Liver (tissue), 3 donors: Measurements from ENCODE around the gene TEX14.

Source experiments
- ATF3 ChIP-seq: IDR thresholded peaks from 2 replicates; pipeline ENCODE4 v1.6.1; 2016; ENCODE audit warnings: antibody characterized with exemption
- CTCF ChIP-seq: fragments of 150-350 bp; IDR thresholded peaks from 2 replicates; pipeline ENCODE4 v1.5.1; 2017; ENCODE audit warnings: improper control_type of control experiment, low read depth, low read length; ENCODE audit not compliant: missing input control
- EGR1 ChIP-seq, 2 donors: IDR thresholded peaks; 2 replicates each; pipeline ENCODE4 v1.6.1; 2016 to 2018; ENCODE audit warnings: antibody characterized with exemption in 2 of 2, low read depth in 2 of 2
- GABPA ChIP-seq, 2 donors: IDR thresholded peaks in 1 of 2; conservative IDR thresholded peaks in 1 of 2; 2 replicates each; pipeline ENCODE4 v1.6.1; 2016; ENCODE audit warnings: antibody characterized with exemption in 2 of 2, mild to moderate bottlenecking in 1 of 2, moderate library complexity in 1 of 2
- JUND ChIP-seq, 2 donors: IDR thresholded peaks; 2 replicates each; pipeline ENCODE4 v1.6.1; 2016; ENCODE audit warnings: antibody characterized with exemption in 2 of 2
- MAX ChIP-seq: IDR thresholded peaks from 2 replicates; pipeline ENCODE4 v1.6.1; 2016; ENCODE audit warnings: antibody characterized with exemption
- RAD21 ChIP-seq, 2 donors: IDR thresholded peaks; 2 replicates each; pipeline ENCODE4 v1.6.1; 2016; ENCODE audit warnings: antibody characterized with exemption in 2 of 2, mild to moderate bottlenecking in 2 of 2
- REST ChIP-seq: IDR thresholded peaks from 2 replicates; pipeline ENCODE4 v1.6.1; 2016; ENCODE audit warnings: antibody characterized with exemption, mild to moderate bottlenecking
- SP1 ChIP-seq: IDR thresholded peaks from 2 replicates; pipeline ENCODE4 v1.6.1; 2018; ENCODE audit warnings: antibody characterized with exemption, mild to moderate bottlenecking
- TAF1 ChIP-seq: conservative IDR thresholded peaks from 2 replicates; pipeline ENCODE4 v1.6.1; 2016; ENCODE audit warnings: antibody characterized with exemption, mild to moderate bottlenecking
- YY1 ChIP-seq: IDR thresholded peaks from 2 replicates; pipeline ENCODE4 v1.6.1; 2016; ENCODE audit warnings: antibody characterized with exemption, mild to moderate bottlenecking
- donor health status: healthy.
- donor health status: healthy.

GRCh38 chr17:58535431-58535830 lies 156.4 kb downstream of the TEX14 start:
- TF ChIP-seq RAD21 (IDR thresholded peaks at IDR 0.05): no peak
- TF ChIP-seq CTCF: no peak
- peak; percentile 94 for TF ChIP-seq YY1
- no peak for TF ChIP-seq REST
- peak in 1 of 2 donors; percentile 50 for TF ChIP-seq GABPA (IDR thresholded peaks at IDR 0.05 in 1 of 2, conservative IDR thresholded peaks at IDR 0.05 in 1 of 2)
- no peak for TF ChIP-seq TAF1
- TF ChIP-seq ATF3: peak; percentile 83
- peak; percentile 67 for TF ChIP-seq SP1
- TF ChIP-seq MAX: peak; percentile 75
- no peak for TF ChIP-seq EGR1 (IDR thresholded peaks at IDR 0.05; ENCODE audit: low read depth in 2 of 2)
- TF ChIP-seq JUND (IDR thresholded peaks at IDR 0.05): peak; percentile 95
